ENCODE results near the gene HRH1. TPM values are rescaled to one million over a fixed set of nuclear protein-coding genes. Genes with fewer than 3 reads are reported as not detected.
A peak's percentile ranks its signal among the peaks of the same experiment; 100 is the strongest.

HRH1 gene
- total RNA-seq, 1 donor from 2014 or later, result 2.6 TPM

DNA sequence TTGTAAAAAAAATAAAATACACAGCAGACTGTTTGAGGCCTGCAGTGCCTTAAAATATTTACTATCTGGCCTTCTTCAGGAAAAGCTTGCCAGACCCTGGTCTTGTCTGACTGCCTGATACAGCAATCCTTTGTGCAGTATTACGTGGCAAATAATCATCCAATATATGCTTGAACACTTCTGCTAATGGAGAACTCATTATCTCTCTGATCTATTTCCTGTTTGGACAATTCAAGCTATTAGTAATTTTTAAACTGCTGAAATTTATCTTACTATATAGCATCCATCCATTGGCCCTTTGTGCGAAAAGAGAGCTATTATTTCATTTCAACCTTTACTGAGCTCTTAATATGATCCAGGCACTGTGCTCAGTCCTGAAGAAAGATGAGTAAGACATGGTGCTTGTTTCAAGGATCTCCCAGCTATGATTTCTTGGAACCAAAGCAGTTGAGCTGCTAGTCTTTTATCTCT, 133.8 kb downstream of the HRH1 start:
- no peaks in the 10 kb centered on the region for H3K27me3 ChIP-seq (ENCODE audit: control insufficient read depth, insufficient read depth, low read length)
- no peak for FAIRE-seq
- no peak for TF ChIP-seq CTCF (IDR thresholded peaks at IDR 0.05; ENCODE audit: insufficient read depth, low read length, severe bottlenecking)
- no peaks in the 10 kb centered on the region for H3K36me3 ChIP-seq (ENCODE audit: control insufficient read depth, insufficient read depth, low read length)
- DNase-seq (ENCODE audit: low read depth), result peak; percentile 39
- no peak overlapping the region for H3K4me3 ChIP-seq (ENCODE audit: low read depth, low read length)

DNA sequence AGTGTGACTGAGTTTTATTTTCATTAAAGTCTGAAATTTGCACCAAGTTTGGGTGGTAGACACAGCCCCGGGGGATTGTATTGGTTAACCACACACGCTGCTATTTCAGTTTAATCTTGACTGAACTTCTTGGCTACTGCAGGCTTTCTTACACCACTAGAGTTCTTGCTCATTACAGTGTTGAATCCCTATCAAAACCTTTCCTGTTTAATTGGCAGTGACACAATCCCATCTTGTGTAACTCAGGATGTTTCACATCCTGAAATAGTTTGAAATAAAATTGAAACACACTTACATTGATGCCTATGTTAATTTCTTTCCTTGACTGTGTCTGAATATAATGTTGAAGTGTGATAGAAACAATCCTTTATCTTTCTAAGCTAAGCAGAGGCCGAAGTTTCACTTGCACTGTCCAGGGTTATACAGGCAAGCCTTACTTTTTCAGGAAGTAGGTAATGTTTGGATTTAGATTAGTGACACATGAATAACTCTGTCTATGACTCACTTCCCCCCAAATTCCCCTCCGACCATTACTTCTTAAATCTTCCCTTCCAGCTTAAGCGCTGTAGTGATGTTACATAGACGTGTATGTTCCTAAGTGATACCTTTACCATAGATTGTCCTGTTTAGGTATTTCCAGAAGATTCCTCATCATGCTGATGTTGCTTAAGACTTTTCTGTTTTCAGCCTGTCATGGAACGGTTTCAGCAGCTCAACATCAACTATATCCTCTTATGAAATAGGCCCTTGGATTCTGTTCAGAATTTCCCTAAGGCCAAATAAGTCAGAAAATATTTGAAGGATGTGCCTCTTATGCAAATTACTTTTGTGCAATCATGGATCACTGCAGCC, 134.7 kb downstream of the HRH1 start:
- no peaks in the 10 kb centered on the region for H3K36me3 ChIP-seq (ENCODE audit: control insufficient read depth, insufficient read depth, low read length)
- no peaks in the 10 kb centered on the region for H3K27me3 ChIP-seq (ENCODE audit: control insufficient read depth, insufficient read depth, low read length)
- FAIRE-seq (no peak), DNase-seq (ENCODE audit: low read depth) (peak; percentile 96)
- TF ChIP-seq CTCF (IDR thresholded peaks at IDR 0.05; ENCODE audit: insufficient read depth, low read length, severe bottlenecking), result no peak
- no peak overlapping the region for H3K4me3 ChIP-seq (ENCODE audit: low read depth, low read length)

GRCh38 chr3:11289864-11290263, 135.6 kb downstream of the HRH1 start:
- FAIRE-seq, result no peak
- DNase-seq (ENCODE audit: low read depth), result no peak
- Histone ChIP-seq H3K4me3 (ENCODE audit: low read depth, low read length) (no peak overlapping the region), H3K36me3 (ENCODE audit: control insufficient read depth, insufficient read depth, low read length) (no peaks in the 10 kb centered on the region), H3K27me3 (ENCODE audit: control insufficient read depth, insufficient read depth, low read length) (no peaks in the 10 kb centered on the region)
- TF ChIP-seq CTCF (IDR thresholded peaks at IDR 0.05; ENCODE audit: insufficient read depth, low read length, severe bottlenecking), result no peak

DNA sequence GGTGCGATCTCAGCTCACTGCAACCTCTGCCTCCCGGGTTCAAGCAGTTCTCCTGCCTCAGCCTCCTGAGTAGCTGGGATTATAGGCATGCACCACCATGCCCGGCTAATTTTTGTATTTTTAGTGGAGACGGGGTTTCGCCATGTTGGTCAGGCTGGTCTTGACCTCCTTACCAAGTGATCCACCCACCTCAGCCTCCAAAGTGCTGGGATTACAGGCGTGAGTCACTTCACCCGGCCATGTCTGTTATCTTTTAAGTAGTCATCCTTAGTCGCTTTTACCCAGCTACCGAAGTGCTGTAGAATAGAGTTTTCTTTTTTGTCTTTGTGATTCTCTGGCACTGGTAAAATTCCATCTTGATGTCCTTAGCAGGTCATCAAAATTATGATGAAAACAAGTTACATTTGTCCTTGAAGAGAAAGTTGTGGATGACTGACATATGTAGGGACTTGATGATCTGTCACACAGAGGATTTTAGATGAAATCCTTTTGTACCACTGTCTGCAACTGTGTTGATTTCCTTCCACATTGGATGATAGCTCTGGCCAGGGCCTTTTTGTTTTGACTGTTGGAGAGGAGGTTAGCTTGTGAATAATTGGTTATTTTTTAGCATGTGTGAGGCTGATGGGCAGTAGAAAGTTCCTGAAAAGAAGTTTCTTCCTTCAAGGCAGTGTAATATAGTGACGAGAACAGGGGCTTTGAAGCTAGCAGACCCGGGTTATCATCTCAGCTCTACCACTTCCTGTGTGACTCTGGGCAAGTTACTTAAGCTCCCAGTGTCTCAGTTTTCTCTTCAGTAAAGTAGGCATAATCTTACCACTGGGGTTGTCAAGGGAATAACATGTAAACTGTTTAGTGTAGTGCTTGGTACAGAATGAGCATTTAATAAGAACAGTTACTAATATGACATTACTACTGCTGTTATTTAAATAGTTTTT, 136.7 kb downstream of the HRH1 start:
- no peaks in the 10 kb centered on the region for H3K27me3 ChIP-seq (ENCODE audit: control insufficient read depth, insufficient read depth, low read length)
- TF ChIP-seq CTCF (IDR thresholded peaks at IDR 0.05; ENCODE audit: insufficient read depth, low read length, severe bottlenecking), result no peak
- FAIRE-seq (no peak), DNase-seq (ENCODE audit: low read depth) (peak; percentile 50)
- H3K4me3 ChIP-seq (ENCODE audit: low read depth, low read length), result no peak overlapping the region
- no peaks in the 10 kb centered on the region for H3K36me3 ChIP-seq (ENCODE audit: control insufficient read depth, insufficient read depth, low read length)

GRCh38 chr3:11291808-11292207, 137.5 kb downstream of the HRH1 start:
- Histone ChIP-seq H3K4me3 (ENCODE audit: low read depth, low read length) (no peak overlapping the region), H3K36me3 (ENCODE audit: control insufficient read depth, insufficient read depth, low read length) (no peaks in the 10 kb centered on the region), H3K27me3 (ENCODE audit: control insufficient read depth, insufficient read depth, low read length) (no peaks in the 10 kb centered on the region)
- TF ChIP-seq CTCF (IDR thresholded peaks at IDR 0.05; ENCODE audit: insufficient read depth, low read length, severe bottlenecking), result no peak
- FAIRE-seq (no peak), DNase-seq (ENCODE audit: low read depth) (no peak)
